H1 (cell line): ENCODE measurements around the gene PPP1R27. TPM values are rescaled to one million over a fixed set of nuclear protein-coding genes. Genes with fewer than 3 reads are reported as not detected.

Experiments
- BRCA1 ChIP-seq: IDR thresholded peaks from 2 replicates; pipeline ENCODE4 v1.6.1; 2012; ENCODE audit warnings: low read depth, low read length, improper control_type of control experiment
- CHD7 ChIP-seq: fragments of 300-600 bp; sonication (generic); IDR thresholded peaks from 2 replicates; pipeline ENCODE4 v1.7.1; 2012; ENCODE audit warnings: low read length, moderate library complexity, mild to moderate bottlenecking, inconsistent platforms; ENCODE audit not compliant: insufficient replicate concordance
- POLR2AphosphoS5 ChIP-seq: IDR thresholded peaks from 2 replicates; pipeline ENCODE4 v1.6.1; 2011; ENCODE audit warnings: low read depth, low read length
- RAD21 ChIP-seq, 2 experiments: IDR thresholded peaks in 1 of 2; conservative IDR thresholded peaks in 1 of 2; 2 replicates each; pipeline ENCODE4 v1.6.1; 2011; ENCODE audit warnings: low read depth in 2 of 2, low read length in 2 of 2, improper control_type of control experiment in 1 of 2, inconsistent platforms in 1 of 2, mild to moderate bottlenecking in 1 of 2, moderate library complexity in 1 of 2
- RBBP5 ChIP-seq: IDR thresholded peaks from 2 replicates; pipeline ENCODE4 v1.7.1; 2012; ENCODE audit warnings: low read depth, mild to moderate bottlenecking, inconsistent platforms, low read length, moderate library complexity, borderline replicate concordance
- polyA plus RNA-seq, 7 experiments: library from polyadenylated mRNA; depleted of rRNA in 3 of 7; stranded (reverse) in 5 of 7; unstranded in 2 of 7; fragments of >200 nt in 5 of 7; fragments of 200-250 nt in 2 of 7; gene quantifications; 1 replicate in 5 of 7; 2 replicates in 1 of 7; 4 replicates in 1 of 7; pipeline versions ENCODE4 v1.2.1 to v1.2.3, GENCODE V29; 2011 to 2013; ENCODE audit warnings: missing spikeins in 2 of 7, mixed read lengths in 2 of 7
- total RNA-seq: library from RNA; stranded (reverse); fragmentation: NEBNext Ultra II Directional; extraction: Animal tissue kit (Norgen Biotek cat#: 25700); gene quantifications from 2 replicates; pipeline ENCODE4 v1.2.1, GENCODE V29; 2021

Gene PPP1R27
- total and polyA plus RNA-seq, 2 of the 8 experiments (the other 6 are each of a cell fraction or from before 2014, with no cell fraction given): 0.27 TPM; not detected in 1

GRCh38 chr17:81858170-81858966, 23.5 kb upstream of the PPP1R27 start (continued):
- TF ChIP-seq CHD7 (no peak), BRCA1 (no peak), POLR2AphosphoS5 (no peak), RAD21 (IDR thresholded peaks at IDR 0.05 in 1 of 2, conservative IDR thresholded peaks at IDR 0.05 in 1 of 2; ENCODE audit: low read depth in 2 of 2, low read length in 2 of 2) (no peak), RBBP5 (no peak)
